ENCODE data around the gene ZNF181.
"Not testable (repeated sequence)": the region's sequence is repeated elsewhere in the genome, so short reads cannot be mapped to it uniquely, and the experiment has no call there.

The ZNF181 gene

DNA sequence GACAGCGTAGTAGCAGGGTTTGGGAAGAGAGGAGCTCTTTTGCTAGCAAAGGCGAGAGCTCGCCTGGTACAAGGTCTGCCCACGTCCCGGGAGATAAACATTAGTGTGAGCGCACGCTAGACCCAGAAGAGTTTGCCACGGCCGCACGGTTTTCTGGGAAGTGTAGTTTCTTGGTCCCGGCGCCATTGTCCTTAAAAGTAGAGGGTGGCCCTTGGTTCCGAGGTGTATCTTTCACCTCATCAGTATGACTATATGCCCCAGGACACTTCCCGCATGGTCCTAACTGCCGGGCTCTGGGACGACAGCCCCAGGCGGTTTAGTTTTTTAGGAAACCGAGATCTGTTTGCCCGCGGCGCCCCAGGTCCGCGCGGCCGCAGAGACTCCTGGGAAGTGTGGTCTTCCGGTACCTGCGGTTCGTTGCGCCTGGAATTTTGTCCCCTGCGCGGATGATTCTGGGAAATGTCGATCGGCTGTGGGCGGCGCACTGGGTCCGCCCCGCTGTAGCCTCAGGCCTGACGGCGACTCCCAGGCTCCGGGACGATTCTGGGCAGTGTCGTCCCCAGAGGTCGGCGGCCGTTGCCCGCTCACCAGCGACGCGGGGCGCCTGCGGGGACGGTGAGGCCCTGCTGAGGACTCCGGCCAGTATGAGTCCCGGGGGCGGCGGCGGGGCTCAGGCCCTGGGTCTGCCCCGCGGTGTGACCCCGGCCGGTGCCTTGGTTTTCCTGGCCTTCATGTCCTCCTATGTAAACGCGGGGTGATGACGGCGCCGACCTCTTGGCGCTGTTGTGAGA lies at the start of gene ZNF181:
Gene ZNF181, plus strand, starts transcription at position 498 of the 791 bp plus-strand sequence. CDS start 795 bp downstream, outside the sequence.
- DNase-seq, result peak; percentile 94

DNA sequence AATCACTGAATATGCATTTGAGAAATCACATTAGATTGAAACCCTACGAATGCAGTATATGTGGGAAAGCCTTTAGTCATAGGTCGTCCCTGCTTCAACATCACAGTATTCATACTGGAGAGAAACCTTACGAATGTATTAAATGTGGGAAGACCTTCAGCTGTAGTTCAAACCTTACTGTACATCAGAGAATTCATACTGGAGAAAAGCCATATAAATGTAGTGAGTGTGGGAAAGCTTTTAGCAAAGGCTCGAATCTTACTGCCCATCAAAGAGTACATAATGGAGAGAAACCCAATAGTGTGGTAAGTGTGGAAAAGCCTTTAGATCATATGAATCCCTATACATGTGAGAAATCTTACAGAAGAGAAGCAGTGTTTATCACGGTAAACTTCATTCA lies 48.8 kb upstream of the ZNF181 start:
- DNase-seq, result not testable (repeated sequence)

DNA sequence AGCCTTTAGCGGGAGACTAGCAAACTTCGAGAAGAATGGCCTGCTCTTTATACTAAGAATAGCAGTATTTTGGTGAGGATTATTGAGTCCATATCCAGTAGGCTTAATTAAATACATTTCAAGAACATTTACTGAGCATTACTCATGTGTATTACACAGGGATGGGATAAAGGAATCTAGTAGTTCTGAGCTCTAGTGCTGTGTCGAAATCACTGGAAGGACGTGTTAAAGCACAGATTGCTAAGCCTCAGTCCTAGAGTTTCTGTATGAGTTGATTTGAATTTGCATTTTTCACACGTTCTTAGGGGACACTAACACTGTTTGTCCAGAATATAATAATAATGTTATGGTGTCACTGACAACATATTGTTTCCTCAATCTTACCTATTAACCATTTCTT lies 47.6 kb upstream of the ZNF181 start:
- DNase-seq, result no peak

DNA sequence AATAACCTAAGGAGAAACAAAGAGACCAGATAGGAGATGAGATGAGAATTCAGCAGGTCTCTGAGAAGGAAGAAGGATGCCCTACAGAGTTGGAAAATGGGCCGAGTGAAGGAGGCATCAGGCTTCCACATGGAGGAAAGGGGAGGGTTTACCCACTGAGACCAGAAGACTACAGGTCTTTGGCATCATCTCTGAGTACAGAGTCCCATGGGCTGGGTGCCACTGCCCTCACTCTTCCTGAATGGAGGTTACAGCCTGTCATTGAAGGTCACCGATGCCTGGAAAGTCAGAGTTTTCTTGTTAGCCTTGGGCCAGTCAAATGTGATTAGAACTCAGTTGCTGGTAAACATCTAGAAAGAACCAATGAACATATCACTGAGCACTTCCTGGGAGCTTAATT lies 46.7 kb upstream of the ZNF181 start:
- DNase-seq, result no peak

DNA sequence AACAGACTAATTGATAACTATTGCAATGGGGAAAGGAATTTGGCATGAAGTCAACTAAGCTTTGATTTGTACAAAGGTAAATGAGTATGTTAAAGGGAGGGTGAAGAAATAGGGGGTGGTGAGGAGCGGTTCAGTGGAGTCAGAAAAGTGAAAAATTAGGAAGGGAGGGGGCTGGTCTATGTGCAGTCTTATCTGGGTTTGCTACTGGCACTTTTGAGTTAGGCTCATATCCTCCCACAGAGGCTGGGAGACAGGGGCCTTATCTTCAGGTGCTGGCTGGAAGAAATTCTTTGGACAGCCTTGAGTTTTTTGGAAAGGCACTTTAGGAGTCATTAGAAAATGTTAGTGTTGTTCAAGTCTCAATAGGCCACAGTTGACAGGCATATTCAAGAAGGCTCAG lies 45.5 kb upstream of the ZNF181 start:
- no peak for DNase-seq

DNA sequence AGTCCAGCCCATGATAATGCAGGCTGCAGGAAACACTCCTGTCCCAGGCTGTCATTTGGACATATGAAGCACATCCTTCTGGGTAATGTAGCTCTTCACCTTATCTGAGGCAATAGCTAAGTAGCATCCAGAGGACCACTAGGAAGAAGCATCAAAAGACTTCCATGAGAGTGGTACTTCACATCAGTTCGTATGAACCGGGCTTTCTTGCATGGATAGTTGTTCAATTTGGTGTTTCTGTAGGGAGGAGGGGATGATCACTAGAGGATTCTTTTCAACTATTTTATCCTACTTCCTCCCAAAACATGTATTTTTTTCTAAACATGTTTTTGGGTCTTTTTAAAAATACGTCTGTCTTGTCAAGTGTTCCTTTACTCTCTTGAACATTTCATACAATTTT lies 43.7 kb upstream of the ZNF181 start:
- no peak for DNase-seq

DNA sequence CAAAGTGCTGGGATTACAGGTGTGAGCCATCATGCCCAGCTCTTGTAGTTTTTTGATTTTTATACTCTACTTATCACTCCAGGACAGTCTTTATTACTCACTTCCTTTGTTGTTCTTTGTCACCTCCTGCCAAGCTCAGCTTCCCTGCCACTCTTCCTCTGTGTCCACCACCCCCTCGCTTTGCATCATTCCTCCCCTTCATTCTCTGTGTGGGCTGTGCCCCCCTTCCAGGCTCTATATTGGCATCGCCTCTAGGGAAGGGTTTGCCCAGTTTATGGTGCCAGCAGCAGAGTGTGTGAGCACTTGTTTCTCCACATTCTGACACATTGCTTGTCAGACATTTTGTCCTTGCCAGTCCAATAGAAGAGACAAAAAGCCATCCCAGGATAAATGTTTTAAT lies 41.5 kb upstream of the ZNF181 start:
- no peak for DNase-seq

DNA sequence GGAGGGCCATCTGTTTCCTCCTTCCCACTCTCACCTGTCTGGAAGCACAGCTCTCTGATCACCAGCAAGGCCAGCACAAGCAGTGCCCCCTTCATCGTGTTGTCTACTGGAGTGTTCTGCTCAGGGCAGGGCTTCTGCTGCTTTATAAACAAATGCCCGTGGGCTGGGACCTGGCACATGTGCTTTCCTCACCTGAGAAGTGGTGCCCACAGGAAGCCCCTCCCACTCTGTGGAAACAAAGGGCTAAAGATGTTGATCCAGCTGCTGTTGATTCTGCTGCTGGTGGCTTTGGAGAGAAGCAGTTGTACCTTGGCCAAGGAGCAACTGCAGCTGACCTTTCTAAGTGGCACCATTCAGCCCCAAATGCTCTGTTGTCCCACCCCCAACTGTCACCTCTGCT lies 26.4 kb upstream of the ZNF181 start:
- no peak for DNase-seq

DNA sequence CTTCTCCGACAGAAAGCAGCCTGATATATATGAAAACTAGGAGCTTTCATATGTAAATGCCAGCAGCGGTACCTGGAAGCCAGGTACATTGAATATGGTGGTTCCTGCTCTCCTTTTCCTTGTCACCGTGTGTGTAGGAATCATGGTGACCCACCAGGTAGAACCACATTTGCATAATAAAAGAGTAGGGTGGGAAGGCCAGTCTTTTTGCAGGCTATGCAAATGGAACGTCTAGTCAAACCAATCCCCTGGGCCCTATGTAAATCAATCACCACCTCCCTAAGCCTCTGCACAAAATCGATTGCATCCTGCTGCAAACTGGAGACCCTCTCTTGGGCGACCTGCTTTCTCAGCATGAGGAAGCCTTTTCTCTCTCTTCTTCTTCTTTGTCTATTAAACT lies 22.2 kb upstream of the ZNF181 start:
- DNase-seq, result no peak

DNA sequence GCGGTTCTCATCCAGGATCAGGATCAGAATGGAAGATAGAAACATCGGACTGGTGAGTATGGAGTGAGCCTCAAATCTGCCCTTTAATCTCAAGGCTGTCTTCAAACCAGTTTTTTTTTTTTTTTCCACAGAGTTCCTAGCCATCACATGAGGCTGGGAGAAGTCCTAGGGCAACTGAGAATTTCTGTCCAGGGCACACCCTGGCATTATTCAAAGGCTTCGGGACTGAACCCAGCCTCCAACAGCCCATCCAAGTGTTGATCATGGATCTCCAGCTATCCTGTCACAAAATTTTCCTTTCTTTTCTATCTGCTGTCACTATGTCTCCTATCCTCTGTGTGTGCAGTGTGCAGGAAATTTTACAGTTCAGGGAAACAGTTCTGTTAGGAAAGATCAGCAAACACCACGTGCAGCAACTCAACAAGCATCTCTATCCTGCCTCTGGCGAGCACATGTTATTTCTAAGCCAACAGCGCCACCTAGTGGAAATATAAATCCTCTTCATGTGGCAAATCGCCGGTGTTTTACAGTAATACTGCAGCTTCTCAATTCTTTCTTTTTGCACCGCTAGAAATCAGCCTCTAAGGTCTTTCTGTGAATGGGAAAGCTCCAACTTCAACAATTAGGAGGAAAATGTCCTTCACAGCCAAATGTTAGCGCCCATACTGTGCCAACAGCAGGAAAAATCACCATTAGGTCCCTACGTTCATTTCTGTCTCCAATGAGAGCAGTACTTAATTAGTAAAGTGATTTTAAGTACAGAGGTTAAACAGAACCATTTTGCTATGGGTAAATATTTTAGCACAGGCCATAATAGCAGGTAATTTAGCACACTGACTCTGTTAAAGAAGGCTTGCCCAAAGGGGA lies 21.4 kb upstream of the ZNF181 start:
- DNase-seq, result peak; percentile 47

DNA sequence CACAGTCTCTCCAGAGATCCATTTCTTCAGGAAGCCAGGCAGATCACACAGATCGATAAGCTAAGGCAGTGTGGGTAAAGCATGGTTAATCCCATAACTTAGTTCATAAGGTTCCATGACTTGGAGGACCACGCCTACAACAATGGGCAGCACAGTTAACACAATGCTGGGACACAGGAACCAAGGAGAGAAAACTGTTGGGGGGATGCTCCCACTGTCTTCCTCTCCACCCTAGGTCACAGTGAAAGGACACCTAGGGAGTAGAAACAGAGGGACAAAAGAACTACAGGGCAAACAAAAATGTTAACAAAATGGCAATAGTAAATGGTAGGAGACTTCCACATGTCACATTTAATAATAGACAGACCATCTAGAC lies 20.8 kb upstream of the ZNF181 start:
- DNase-seq, result no peak

DNA sequence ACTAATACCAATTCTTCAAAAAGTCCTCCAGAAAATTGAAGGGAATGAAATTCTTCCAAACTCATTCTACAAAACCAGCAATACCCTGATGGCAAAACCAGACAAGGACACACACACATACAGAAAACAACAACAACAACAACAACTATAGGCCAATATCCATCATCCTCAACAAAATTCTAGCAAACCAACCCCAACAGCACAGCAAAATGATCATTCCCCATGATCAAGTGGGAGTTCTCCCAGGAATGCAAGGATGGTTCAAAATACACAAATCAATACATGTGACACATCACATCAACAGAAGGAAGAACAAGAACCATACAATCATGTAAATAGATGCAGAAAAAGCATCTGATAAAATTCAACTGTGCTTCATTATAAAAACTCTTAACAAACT lies 18.7 kb upstream of the ZNF181 start:
- DNase-seq, result no peak

DNA sequence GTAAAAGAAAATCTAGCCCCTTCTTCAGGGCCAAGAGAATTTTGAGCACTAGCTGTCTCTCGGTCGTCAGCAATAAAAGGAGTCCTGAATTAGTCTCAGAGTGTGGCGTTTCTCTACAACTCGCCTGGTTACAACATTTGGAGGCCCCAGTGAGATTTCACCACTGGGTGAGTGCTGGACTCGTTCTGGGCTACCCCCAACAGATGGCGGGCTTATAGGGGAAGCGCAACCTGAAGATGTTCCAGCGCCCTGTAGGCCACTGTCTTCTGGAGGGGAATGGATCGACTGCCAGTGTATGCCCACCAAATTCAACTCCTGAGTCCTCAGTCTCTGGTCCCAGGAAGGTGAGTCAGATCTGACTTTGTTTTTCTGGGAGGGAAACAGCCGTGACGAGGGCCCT lies 11.7 kb upstream of the ZNF181 start:
- no peak for DNase-seq

DNA sequence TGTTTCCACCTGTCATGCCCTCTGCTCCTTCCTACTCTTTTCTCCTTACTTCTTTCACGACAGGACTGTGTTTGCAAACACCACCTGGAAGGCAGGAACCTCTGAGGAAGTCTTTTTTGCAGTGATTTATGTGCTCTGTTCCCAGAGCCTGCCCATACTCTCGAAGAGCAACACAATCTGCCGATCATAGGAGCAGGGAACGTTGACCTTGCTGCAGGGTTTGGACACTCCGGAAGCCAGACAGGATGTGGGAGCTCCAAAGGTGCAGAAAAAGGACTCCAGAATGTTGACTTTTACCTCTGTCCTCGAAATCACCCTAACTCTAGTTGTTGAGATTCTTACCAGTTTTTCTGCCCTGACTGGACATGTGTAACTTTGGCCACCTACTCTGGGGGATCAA lies 8.6 kb upstream of the ZNF181 start:
- DNase-seq, result no peak

DNA sequence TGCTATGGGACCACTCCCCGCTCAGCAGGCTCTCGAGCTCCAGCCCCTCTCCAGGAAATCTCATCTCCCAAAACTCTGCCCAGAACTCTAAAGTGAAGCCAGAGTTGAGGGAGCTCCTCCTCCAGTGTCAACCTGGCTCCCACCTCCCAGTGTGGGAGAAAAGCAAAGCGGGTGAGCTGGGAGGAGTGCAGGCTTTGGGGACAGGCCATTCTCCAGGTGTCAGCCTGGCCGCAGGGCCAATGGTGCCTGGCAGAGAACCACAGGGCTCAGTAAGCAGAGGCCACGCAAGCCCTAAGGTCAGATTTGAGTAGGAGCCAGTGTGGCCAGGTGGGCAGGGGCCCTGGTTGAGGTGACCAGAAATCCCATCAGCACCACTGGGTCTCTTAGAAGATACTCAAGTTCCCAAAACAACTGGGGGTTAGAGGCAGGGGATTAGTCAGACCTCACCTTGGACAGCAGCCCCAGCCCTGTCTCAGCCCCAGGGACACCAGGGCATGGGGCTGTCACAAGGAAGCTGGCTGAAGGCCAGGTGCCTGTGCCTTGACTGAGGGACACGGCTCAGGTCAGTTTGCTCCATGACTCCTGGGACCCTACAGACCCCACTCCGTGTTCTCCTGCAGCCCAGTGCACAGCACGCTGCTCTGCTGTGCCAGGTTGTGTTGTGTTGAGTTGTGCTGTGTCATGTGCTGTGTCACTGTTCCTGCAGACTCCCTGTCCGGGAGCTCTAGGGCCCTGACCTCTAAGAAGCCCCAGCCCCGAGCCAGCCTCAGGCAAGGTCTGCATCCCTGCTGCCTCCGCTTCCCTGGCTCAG lies 2.8 kb upstream of the ZNF181 start:
- DNase-seq, result no peak

DNA sequence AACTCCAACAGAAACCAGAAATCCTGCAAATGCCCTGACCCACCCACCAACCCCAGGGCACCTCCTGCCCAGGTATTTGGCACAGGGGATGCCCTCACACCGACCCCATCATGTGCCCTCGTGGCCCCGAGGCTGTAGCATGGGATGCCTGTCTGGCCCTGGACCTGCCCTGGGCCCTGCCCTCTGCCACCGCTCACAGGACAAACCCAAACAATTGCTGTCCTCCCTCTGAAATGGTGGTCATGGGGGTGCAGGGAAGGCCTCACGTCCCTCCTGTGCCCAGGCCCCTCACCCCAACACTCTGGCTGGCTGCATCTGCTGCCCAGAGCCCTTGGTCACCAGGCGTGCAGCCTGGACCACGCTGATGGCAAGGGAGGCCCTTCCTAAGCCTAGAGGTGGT lies 2.1 kb upstream of the ZNF181 start:
- DNase-seq, result no peak

DNA sequence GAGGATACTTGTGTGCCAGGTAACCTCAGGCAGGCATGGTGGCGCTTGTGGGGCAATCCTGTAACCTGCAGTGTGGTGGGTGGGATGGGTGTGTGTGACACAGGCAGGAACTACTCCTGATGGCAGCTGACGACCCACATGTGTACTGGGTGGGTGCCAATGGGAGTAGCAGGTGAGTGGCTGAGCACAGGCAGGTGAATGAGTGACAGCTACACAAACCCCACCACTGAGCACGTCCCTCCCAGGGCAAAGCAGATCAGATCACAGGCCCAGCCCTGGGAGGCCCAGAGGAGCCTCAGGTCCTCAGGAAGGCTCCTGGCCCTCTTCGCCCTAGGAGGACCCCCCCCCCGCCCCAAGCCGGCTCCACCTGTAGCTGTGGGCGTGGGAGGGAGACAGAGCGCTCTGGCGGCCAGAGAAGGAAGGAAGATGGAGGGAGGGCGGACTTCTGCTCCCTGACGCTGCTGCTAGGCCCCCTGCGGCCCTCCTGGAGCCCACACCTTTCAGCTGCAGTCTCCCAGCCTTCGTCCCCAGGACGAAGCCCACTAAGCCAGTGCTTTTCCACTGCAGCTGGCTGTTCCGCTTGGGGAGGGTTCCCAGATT lies 1.3 kb upstream of the ZNF181 start:
- DNase-seq, result no peak

DNA sequence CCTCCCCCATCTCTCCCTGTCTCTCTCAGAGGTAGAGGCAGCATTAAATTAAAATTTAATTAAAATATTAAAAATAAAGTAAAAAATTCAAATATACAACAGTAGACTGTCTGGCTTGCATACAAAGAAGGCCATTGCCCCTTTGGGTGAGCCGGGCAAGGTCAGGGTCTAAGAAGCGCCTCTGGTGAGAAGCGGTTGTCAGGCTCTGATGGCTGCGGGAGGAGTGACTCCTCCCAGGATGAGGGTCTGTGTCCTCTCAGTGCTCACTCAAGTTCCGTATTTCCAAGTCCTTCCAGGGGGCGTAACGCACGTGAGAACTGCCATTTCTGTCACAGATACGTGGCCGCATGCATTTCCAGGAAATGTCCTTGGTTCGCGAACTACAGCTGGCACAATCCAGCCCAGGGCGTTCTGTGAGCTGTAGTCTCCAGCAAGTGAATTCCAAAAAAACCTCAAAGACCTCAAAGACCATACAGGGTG lies 737 bp upstream of the ZNF181 start:
- DNase-seq, result peak; percentile 88

DNA sequence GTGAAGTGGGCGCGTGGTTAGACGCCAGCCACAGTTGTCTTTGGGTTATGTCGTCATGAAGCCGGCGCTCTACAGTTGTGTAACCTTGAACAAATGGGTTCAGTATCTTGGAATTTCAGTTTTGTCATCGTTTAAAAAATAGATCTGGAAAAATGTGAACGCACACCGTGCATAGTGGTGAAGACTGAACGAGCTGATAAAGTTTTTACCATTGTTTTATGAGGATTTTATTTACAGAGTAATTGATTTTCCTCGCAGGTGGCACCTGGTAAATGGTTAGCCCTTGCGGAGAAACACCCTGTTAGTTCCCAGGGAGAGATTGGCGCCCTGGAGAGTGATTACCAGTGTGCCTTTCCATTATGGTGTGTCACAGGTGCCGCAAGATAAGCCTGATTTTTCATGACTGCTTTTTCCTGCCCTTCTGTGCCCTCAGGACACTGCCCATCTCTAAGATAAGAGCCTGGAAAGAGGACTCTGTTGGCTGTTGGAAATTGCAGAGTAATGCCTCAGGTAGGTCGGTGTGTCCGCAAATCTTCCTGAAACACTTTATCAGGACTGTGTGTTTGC lies 577 bp downstream of the ZNF181 start:
- no peak for DNase-seq

DNA sequence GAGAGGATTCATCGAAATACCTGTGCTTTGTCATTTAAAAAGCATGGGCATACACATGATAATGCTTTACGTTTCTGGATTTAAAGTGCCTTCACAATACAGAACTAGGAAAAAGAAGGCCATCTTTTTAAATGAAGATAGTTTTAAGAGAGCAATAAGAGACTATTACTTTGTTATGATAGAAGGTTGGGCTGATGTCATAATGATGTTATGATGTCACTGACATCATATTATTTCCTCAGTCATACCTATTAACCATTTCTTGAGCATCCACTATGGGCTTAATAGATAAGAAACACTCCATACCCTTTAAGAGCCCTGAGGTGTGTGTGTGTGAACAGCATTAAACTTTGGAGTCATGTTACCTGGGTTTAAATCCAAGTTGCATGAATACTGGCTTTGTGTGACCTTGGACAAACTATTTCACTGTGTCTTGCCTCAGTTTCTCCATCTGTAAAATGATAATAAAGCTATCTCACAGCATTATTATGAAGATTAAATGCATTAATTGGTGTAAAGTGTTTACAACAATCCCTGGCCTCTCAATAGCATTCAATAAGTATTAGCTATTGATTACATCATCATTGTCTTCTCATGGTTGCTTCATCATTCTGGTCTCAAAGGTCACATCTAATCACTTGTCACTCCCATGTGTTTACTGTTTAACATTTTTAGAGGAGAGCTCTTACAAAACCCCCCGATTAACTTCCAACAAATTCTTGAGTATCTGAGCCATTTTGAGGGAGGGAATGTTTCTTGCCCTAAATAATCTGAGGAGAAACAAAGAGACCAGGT lies 11.1 kb downstream of the ZNF181 start:
- DNase-seq, result no peak

DNA sequence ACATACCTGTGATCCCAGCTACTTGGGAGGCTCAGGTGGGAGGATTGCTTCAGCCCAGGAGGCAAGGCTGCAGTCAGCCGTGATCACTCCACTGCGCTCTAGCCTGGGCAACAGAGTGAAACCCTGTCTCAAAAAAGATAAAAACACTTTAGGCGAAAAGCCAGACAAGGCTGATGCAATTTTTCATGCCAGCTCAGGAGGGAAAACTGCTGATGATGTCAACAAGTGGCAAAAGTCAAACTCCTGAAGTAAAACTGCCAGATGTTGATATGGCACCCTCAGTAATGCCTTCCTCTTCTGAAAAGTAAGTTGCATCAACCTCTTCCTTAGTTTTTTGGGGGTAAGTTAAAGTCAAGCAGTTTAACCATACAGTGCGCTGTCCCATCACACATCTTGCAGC lies 23.4 kb downstream of the ZNF181 start:
- no peak for DNase-seq

All from femur (tissue), 1 donor.